Gastrocnemius medialis (tissue), 4 donors: ENCODE data around the gene ATP9B. TPM values are rescaled to one million over a fixed set of nuclear protein-coding genes. Genes with fewer than 3 reads are reported as not detected.

Experiments used
- ATAC-seq, 2 donors: fragments of 150-250 bp; one replicate each; pipeline ENCODE4 v1.9.1; 2016
- DNase-seq, 2 donors: peaks; one replicate each; pipeline ENCODE4 v3.0.0-alpha.2; 2019
- H3K27ac ChIP-seq, 4 donors: fragments of 200-600 bp; sonication (generic); 1 replicate in 1 of 4; 2 replicates in 3 of 4; pipeline ENCODE4 v1.5.1; 2016 to 2018; ENCODE audit warnings: mild to moderate bottlenecking in 2 of 4, moderate library complexity in 1 of 4
- H3K27me3 ChIP-seq, 3 donors: fragments of 200-600 bp; sonication (generic) in 2 of 3; 1 replicate in 1 of 3; 2 replicates in 2 of 3; pipeline versions ENCODE4 v1.5.1 to v1.6.0; 2016 to 2019; ENCODE audit warnings: mild to moderate bottlenecking in 1 of 3, moderate library complexity in 1 of 3
- H3K36me3 ChIP-seq, 2 donors: fragments of 200-600 bp; sonication (generic) in 1 of 2; one replicate each; pipeline ENCODE4 v1.5.1; 2017 to 2018
- H3K4me1 ChIP-seq, 2 donors: fragments of 200-600 bp; sonication (generic) in 1 of 2; one replicate each; pipeline ENCODE4 v1.5.1; 2016 to 2017; ENCODE audit warnings: mild to moderate bottlenecking in 2 of 2
- H3K4me3 ChIP-seq, 4 donors: fragments of 200-600 bp; sonication (generic) in 3 of 4; 1 replicate in 1 of 4; 2 replicates in 3 of 4; pipeline ENCODE4 v1.5.1; 2016 to 2019; ENCODE audit warnings: mild to moderate bottlenecking in 2 of 4
- H3K9me3 ChIP-seq, 3 donors: fragments of 200-600 bp; sonication (generic) in 2 of 3; 1 replicate in 1 of 3; 2 replicates in 2 of 3; pipeline ENCODE4 v1.5.1; 2016 to 2019
- POLR2A ChIP-seq, 2 donors: fragments of 450-650 bp; IDR thresholded peaks; one replicate each; pipeline ENCODE4 v1.6.1; 2017; ENCODE audit warnings: antibody characterized with exemption in 2 of 2, mild to moderate bottlenecking in 2 of 2, moderate library complexity in 2 of 2
- in situ Hi-C, 4 donors: fragments of 200-750 bp; cut with MboI; loops; one replicate each; pipeline versions ENCODE4 v1.15.0 to v1.8.0; 2017; ENCODE audit warnings: low sequenced_read_pairs in 4 of 4
- intact Hi-C: fragments of 100-400 bp; cut with DNase I; formaldehyde crosslinking; loops from one replicate; pipeline ENCODE4 v1.15.1; 2023; ENCODE audit warnings: low total_unique reads
- total RNA-seq, 4 donors: library from RNA; depleted of rRNA; stranded (reverse); fragments of >200 nt; gene quantifications; one replicate each; pipeline versions ENCODE4 v1.1.0 to v1.2.3, GENCODE V29; 2016
- TF ChIP-seq, protein P1 (sequence below), 5 experiments: fragments of 450-650 bp in 3 of 5; fragments of 200-600 bp in 2 of 5; sonication (generic) in 2 of 5; IDR thresholded peaks in 4 of 5; conservative IDR thresholded peaks in 1 of 5; 1 replicate in 4 of 5; 2 replicates in 1 of 5; pipeline ENCODE4 v1.5.1; 2016 to 2019; ENCODE audit warnings: antibody characterized with exemption in 5 of 5, mild to moderate bottlenecking in 3 of 5, moderate library complexity in 3 of 5

ATP9B gene
- total RNA-seq, 4 donors from 2014 or later = 9.9 to 33.6 (median 18.6) TPM

- DNase-seq (peak in 1 of 2 donors; percentile 58), ATAC-seq (peak in 1 of 2 donors; percentile 63)
- TF ChIP-seq, protein P1, sequence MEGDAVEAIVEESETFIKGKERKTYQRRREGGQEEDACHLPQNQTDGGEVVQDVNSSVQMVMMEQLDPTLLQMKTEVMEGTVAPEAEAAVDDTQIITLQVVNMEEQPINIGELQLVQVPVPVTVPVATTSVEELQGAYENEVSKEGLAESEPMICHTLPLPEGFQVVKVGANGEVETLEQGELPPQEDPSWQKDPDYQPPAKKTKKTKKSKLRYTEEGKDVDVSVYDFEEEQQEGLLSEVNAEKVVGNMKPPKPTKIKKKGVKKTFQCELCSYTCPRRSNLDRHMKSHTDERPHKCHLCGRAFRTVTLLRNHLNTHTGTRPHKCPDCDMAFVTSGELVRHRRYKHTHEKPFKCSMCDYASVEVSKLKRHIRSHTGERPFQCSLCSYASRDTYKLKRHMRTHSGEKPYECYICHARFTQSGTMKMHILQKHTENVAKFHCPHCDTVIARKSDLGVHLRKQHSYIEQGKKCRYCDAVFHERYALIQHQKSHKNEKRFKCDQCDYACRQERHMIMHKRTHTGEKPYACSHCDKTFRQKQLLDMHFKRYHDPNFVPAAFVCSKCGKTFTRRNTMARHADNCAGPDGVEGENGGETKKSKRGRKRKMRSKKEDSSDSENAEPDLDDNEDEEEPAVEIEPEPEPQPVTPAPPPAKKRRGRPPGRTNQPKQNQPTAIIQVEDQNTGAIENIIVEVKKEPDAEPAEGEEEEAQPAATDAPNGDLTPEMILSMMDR (IDR thresholded peaks at IDR 0.05 in 4 of 5, conservative IDR thresholded peaks at IDR 0.05 in 1 of 5) = peak; percentile 74 to 89 (median 87)
- no peak for TF ChIP-seq POLR2A (IDR thresholded peaks at IDR 0.05)
- no peak overlapping the region for H3K27ac ChIP-seq
- intact Hi-C loops = loop anchor here (1.0 kb wide), 1 partner anchor 147 kb away; no protein-coding TSS in a partner anchor
- no peak overlapping the region for H3K4me3 ChIP-seq
- peaks cover 0 to 15% of the 10 kb centered on the region in 2 donors for H3K36me3 ChIP-seq
- H3K4me1 ChIP-seq = peaks cover 0 to 3% of the 10 kb centered on the region in 2 donors
- no peaks in the 10 kb centered on the region for H3K9me3 ChIP-seq
- in situ Hi-C loops = no loop called here
- no peaks in the 10 kb centered on the region for H3K27me3 ChIP-seq
Measured at GRCh38 chr18:79380816-79381806, 311.9 kb downstream of the ATP9B start.

DNA sequence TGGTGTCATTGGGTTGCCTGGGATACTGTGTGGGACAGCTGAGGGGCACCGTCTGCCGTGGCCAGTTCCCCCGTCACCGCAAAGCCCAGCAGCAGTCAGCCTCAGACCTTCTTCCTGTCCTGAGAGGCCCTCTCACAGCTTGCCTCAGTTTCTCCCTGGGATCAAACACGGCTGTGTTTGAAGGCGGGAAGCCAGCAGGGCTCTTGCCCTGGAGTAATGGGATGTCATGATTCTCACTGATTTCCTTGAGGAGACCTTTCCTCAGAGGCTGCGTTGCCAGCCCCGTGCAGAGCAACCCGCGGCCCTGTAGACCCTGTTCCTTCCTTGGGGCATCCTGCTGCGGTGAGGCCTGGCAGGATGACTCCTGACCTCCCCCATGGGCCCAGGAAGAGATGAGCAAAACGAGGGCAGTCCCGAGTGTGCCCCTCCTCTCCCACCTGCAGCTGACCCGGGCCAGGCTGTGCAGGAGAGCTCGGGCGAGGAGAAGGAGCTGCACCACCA, 312.7 kb downstream of the ATP9B start:
- H3K27me3 ChIP-seq = no peaks in the 10 kb centered on the region
- no peak overlapping the region for H3K27ac ChIP-seq
- H3K4me1 ChIP-seq = peaks cover 0 to 3% of the 10 kb centered on the region in 2 donors
- H3K9me3 ChIP-seq = no peaks in the 10 kb centered on the region
- DNase-seq (no peak), ATAC-seq (no peak)
- in situ Hi-C loops = no loop called here
- peaks cover 0 to 15% of the 10 kb centered on the region in 2 donors for H3K36me3 ChIP-seq
- TF ChIP-seq POLR2A (IDR thresholded peaks at IDR 0.05) = no peak
- TF ChIP-seq, protein P1 (IDR thresholded peaks at IDR 0.05 in 4 of 5, conservative IDR thresholded peaks at IDR 0.05 in 1 of 5) = no peak
- H3K4me3 ChIP-seq = no peak overlapping the region
- intact Hi-C loops = no loop called here

DNA sequence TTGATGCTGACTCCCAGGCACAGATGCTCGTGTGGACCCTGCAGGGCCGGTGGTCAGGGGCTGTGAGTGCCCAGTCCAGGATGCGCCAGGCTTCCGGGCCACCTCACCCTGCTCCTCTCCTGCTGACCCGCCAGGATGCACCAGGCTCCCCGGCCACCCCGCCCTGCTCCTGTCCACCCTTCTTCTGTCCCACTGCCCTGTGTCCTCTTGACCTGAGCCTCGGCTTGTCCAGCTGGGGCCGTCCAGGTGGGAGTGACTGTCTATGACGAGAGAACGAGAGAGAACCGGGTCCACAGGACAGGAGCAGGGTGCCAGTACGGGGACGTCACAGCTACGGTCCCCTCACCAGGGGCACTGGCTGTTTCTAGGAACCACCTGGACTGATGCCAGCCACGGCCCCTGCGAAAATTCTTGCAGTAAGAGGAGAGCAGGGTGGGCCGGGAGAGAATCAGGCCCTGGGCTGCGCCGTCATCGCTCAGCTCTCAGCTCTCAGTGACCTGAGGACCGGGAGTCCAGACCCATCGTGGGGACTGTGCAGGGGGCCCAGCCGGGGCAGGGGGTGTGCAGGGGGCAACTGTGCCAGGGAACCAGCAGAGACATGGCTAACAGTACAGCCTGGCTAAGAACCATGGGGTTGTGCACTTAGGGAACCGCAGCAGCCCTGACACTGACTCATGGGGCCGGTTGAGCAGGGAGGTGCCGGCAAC, 313.6 kb downstream of the ATP9B start:
- in situ Hi-C loops = no loop called here
- intact Hi-C loops = no loop called here

GRCh38 chr18:79383388-79384056, 314.3 kb downstream of the ATP9B start:
- Histone ChIP-seq H3K9me3 (no peaks in the 10 kb centered on the region), H3K27ac (no peak overlapping the region), H3K4me3 (no peak overlapping the region), H3K4me1 (peaks cover 0 to 3% of the 10 kb centered on the region in 2 donors), H3K36me3 (no peaks in the 10 kb centered on the region), H3K27me3 (no peaks in the 10 kb centered on the region)
- in situ Hi-C loops (no loop called here), intact Hi-C loops (no loop called here)
- ATAC-seq (no peak), DNase-seq (no peak)
- TF ChIP-seq, protein P1 (IDR thresholded peaks at IDR 0.05 in 4 of 5, conservative IDR thresholded peaks at IDR 0.05 in 1 of 5) = no peak
- TF ChIP-seq POLR2A (IDR thresholded peaks at IDR 0.05) = no peak

More for the DNA sequence above, 313.6 kb downstream of the ATP9B start:
- no peaks in the 10 kb centered on the region for H3K27me3 ChIP-seq
- no peaks in the 10 kb centered on the region for H3K9me3 ChIP-seq
- peaks cover 0 to 6% of the 10 kb centered on the region in 2 donors for H3K36me3 ChIP-seq
- TF ChIP-seq, protein P1 (IDR thresholded peaks at IDR 0.05 in 4 of 5, conservative IDR thresholded peaks at IDR 0.05 in 1 of 5) = no peak
- no peak for TF ChIP-seq POLR2A (IDR thresholded peaks at IDR 0.05)
- H3K27ac ChIP-seq = no peak overlapping the region
- H3K4me1 ChIP-seq = peaks cover 0 to 3% of the 10 kb centered on the region in 2 donors
- no peak for ATAC-seq
- no peak overlapping the region for H3K4me3 ChIP-seq
- no peak for DNase-seq
